ENCODE data around the gene ZNF132. TPM values are rescaled to one million over a fixed set of nuclear protein-coding genes. Genes with fewer than 3 reads are reported as not detected.
A peak's percentile ranks its signal among the peaks of the same experiment; 100 is the strongest.

ZNF132 gene
- total and polyA plus RNA-seq, 9 of the 15 experiments (the other 6 are each of a cell fraction or from before 2014, with no cell fraction given) = 0.03 to 0.42 (median 0.10) TPM; not detected in 5

DNA sequence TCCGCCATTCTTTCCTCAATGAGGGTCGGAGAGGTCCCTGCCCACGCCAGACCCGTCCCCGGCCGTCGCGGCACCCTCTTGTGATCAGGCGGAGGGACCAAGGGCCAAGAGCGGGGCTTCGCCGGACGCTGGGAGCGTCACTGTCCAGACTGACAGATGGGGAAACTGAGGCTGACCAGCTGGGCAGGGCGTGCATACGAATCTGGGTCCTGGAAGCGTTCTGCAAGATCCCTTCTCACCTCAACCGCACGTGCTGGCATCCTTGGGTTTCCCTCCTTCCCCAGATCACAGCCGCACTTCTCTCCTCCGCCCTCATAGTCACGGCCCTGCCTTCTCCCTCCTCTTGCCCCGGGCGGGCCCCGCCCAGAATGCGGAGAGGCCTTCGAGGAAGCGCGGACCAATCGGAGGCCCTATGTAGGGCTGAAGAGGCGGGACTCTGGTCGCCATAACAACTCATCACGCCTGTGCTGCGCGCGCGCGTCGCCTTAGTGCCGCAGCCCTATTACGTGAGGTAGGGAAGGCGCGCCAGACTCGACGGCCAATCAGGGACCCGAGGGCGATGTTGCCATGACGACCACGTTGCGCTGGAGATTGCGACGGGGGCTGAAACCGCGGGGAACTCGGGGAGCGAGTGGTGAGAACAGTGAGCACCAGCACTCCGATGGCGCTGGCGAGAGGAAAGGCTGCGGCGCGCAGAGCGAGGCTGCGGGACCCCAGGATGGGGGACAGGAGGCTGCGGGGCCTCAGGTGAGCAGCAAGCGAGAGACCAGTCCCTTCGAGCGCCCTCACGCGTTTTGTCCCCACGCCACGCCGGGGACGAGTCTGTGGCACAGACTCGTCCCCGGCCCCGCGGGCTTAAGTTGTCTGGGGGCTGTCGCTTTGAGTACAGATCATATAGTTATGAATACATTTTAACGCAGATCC lies 38.8 kb downstream of the ZNF132 start (continued):
- TF ChIP-seq, protein P1, sequence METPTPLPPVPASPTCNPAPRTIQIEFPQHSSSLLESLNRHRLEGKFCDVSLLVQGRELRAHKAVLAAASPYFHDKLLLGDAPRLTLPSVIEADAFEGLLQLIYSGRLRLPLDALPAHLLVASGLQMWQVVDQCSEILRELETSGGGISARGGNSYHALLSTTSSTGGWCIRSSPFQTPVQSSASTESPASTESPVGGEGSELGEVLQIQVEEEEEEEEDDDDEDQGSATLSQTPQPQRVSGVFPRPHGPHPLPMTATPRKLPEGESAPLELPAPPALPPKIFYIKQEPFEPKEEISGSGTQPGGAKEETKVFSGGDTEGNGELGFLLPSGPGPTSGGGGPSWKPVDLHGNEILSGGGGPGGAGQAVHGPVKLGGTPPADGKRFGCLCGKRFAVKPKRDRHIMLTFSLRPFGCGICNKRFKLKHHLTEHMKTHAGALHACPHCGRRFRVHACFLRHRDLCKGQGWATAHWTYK (CRISPR knock-in tag; IDR thresholded peaks at IDR 0.05) = no peak
- TF ChIP-seq PHB (CRISPR knock-in tag; IDR thresholded peaks at IDR 0.05) (peak; percentile 65; the same call in 1 of the 2 replicates), ILF3 (IDR thresholded peaks at IDR 0.05; ENCODE audit: borderline replicate concordance) (no peak), ESRRB (CRISPR knock-in tag; IDR thresholded peaks at IDR 0.05; ENCODE audit: borderline replicate concordance) (no peak), MEF2D (tag; conservative IDR thresholded peaks at IDR 0.05; ENCODE audit: low read depth) (no peak), ZFX (CRISPR knock-in tag; IDR thresholded peaks at IDR 0.05) (peak; percentile 25; the same call in 1 of the 2 replicates), MAZ (CRISPR knock-in tag; conservative IDR thresholded peaks at IDR 0.05 in 1 of 2, IDR thresholded peaks at IDR 0.05 in 1 of 2) (peak; percentile 72 to 84), HLTF (IDR thresholded peaks at IDR 0.05) (no peak), NBN (IDR thresholded peaks at IDR 0.05; ENCODE audit: low read depth) (no peak), NEUROD1 (IDR thresholded peaks at IDR 0.05; ENCODE audit: borderline replicate concordance, low read depth, low read length, partially characterized antibody) (peak; percentile 97), ZNF239 (CRISPR knock-in tag; IDR thresholded peaks at IDR 0.05) (no peak), NCOR1 (IDR thresholded peaks at IDR 0.05) (no peak; the same call in 1 of the 2 replicates), ZFP1 (CRISPR knock-in tag; IDR thresholded peaks at IDR 0.05) (no peak), ZNF830 (CRISPR knock-in tag; IDR thresholded peaks at IDR 0.05) (no peak), ZNF174 (CRISPR knock-in tag; IDR thresholded peaks at IDR 0.05) (no peak), SMARCB1 (IDR thresholded peaks at IDR 0.05; ENCODE audit: insufficient read length, low read depth) (no peak)
- TF ChIP-seq, protein P2, sequence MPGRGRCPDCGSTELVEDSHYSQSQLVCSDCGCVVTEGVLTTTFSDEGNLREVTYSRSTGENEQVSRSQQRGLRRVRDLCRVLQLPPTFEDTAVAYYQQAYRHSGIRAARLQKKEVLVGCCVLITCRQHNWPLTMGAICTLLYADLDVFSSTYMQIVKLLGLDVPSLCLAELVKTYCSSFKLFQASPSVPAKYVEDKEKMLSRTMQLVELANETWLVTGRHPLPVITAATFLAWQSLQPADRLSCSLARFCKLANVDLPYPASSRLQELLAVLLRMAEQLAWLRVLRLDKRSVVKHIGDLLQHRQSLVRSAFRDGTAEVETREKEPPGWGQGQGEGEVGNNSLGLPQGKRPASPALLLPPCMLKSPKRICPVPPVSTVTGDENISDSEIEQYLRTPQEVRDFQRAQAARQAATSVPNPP (IDR thresholded peaks at IDR 0.05; ENCODE audit: borderline replicate concordance, insufficient read depth, insufficient read length) = no peak
- TF ChIP-seq, protein P3, sequence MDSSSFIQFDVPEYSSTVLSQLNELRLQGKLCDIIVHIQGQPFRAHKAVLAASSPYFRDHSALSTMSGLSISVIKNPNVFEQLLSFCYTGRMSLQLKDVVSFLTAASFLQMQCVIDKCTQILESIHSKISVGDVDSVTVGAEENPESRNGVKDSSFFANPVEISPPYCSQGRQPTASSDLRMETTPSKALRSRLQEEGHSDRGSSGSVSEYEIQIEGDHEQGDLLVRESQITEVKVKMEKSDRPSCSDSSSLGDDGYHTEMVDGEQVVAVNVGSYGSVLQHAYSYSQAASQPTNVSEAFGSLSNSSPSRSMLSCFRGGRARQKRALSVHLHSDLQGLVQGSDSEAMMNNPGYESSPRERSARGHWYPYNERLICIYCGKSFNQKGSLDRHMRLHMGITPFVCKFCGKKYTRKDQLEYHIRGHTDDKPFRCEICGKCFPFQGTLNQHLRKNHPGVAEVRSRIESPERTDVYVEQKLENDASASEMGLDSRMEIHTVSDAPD (CRISPR knock-in tag; IDR thresholded peaks at IDR 0.05) = no peak
- TF ChIP-seq, protein P4, sequence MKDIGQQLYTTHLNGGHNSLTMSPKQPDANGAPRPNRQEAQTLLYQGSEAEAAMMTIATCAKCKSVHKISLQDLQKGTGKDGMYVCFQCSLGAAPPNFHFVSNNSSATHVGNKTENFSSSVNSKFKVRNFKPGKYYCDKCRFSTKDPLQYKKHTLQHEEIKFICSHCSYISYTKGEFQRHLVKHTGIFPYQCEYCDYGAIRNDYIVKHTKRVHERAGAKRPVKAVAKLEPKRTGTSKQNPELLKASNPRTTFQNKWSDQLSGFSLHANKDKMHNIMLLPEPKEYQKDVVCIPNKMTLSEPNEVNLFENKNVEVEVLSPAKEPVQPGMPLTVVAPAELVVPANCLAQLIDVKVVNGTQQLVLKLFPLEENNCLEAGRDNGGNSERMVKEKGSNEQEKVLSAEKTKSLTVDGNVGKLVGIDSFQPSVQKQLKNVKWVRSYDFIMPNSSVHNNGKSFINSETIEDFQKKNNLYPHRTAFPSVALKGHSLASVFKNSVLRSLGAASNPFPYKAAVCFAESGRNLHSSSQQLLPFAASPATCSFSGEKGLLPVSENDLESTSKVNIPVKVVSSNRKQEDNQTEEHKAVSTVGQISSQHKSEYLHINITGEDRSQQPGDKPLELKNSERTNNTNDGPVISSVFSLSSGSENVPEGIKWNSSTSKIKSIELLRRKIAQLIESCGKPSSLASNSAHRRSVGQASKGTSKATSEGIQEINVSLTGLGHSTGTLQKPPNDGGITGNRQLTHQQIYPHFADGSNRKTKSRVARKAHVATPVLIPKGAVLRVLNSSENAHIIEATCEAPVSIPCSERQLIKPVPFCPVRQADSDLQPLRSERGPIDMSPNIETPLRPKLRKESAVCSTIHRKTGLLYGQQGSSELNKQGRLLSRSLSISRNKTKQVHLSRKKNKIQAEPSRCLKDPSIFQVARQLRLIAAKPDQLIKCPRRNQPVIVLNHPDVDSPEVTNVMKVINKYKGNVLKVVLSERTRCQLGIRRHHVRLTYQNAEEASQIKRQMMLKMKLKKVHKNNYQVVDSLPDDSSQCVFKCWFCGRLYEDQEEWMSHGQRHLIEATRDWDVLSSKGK (CRISPR knock-in tag; IDR thresholded peaks at IDR 0.05) = no peak

All from K562 (cell line).